Liver (tissue), 9 donors: ENCODE data around the gene GNB1L. TPM values are rescaled to one million over a fixed set of nuclear protein-coding genes. Genes with fewer than 3 reads are reported as not detected.

Source experiments
- DNase-seq: peaks from one replicate; pipeline ENCODE4 v3.0.0-alpha.2; 2017; ENCODE audit warnings: low spot score
- H3K27ac ChIP-seq, 2 donors: one replicate each; pipeline ENCODE4 v1.7.0; 2013; ENCODE audit warnings: inconsistent platforms in 2 of 2, low read length in 2 of 2, control low read depth in 1 of 2, low read depth in 1 of 2, mild to moderate bottlenecking in 1 of 2
- H3K27me3 ChIP-seq, 4 donors: one replicate each; pipeline versions ENCODE4 v1.6.1 to v1.7.0; 2013; ENCODE audit warnings: low read length in 3 of 4, inconsistent platforms in 1 of 4, mild to moderate bottlenecking in 1 of 4, moderate library complexity in 1 of 4; ENCODE audit not compliant: control insufficient read depth in 4 of 4, insufficient read depth in 4 of 4
- H3K36me3 ChIP-seq, 4 donors: one replicate each; pipeline versions ENCODE4 v1.6.1 to v1.7.0; 2013; ENCODE audit warnings: low read length in 3 of 4, mild to moderate bottlenecking in 3 of 4, low read depth in 1 of 4, moderate library complexity in 1 of 4; ENCODE audit not compliant: control insufficient read depth in 4 of 4, insufficient read depth in 3 of 4
- H3K4me1 ChIP-seq, 4 donors: one replicate each; pipeline versions ENCODE4 v1.6.1 to v1.7.0; 2013; ENCODE audit warnings: low read length in 3 of 4, mild to moderate bottlenecking in 3 of 4, moderate library complexity in 1 of 4; ENCODE audit not compliant: control insufficient read depth in 4 of 4, insufficient read depth in 4 of 4
- H3K4me3 ChIP-seq, 3 donors: one replicate each; pipeline versions ENCODE4 v1.6.1 to v1.7.0; 2013; ENCODE audit warnings: low read length in 3 of 3, control low read depth in 1 of 3, low read depth in 1 of 3, mild to moderate bottlenecking in 1 of 3
- H3K9ac ChIP-seq, 2 donors: one replicate each; pipeline ENCODE4 v1.7.0; 2013; ENCODE audit warnings: low read length in 2 of 2, mild to moderate bottlenecking in 2 of 2, moderate library complexity in 2 of 2, control low read depth in 1 of 2, low read depth in 1 of 2
- H3K9me3 ChIP-seq, 4 donors: one replicate each; pipeline versions ENCODE4 v1.6.1 to v1.7.0; 2013; ENCODE audit warnings: low read length in 3 of 4; ENCODE audit not compliant: control insufficient read depth in 4 of 4
- CTCF ChIP-seq: fragments of 150-350 bp; IDR thresholded peaks from 2 replicates; pipeline ENCODE4 v1.5.1; 2017; ENCODE audit warnings: improper control_type of control experiment, low read depth, low read length; ENCODE audit not compliant: missing input control
- EGR1 ChIP-seq, 2 donors: IDR thresholded peaks; 2 replicates each; pipeline ENCODE4 v1.6.1; 2016 to 2018; ENCODE audit warnings: antibody characterized with exemption in 2 of 2, low read depth in 2 of 2
- FOXA1 ChIP-seq: IDR thresholded peaks from 2 replicates; pipeline ENCODE4 v1.6.1; 2016; ENCODE audit warnings: antibody characterized with exemption
- FOXA2 ChIP-seq: IDR thresholded peaks from 2 replicates; pipeline ENCODE4 v1.6.1; 2016; ENCODE audit warnings: antibody characterized with exemption
- GABPA ChIP-seq, 2 donors: IDR thresholded peaks in 1 of 2; conservative IDR thresholded peaks in 1 of 2; 2 replicates each; pipeline ENCODE4 v1.6.1; 2016; ENCODE audit warnings: antibody characterized with exemption in 2 of 2, mild to moderate bottlenecking in 1 of 2, moderate library complexity in 1 of 2
- HNF4A ChIP-seq, 2 donors: conservative IDR thresholded peaks; 2 replicates each; pipeline ENCODE4 v1.6.1; 2016; ENCODE audit warnings: antibody characterized with exemption in 2 of 2, mild to moderate bottlenecking in 2 of 2
- HNF4G ChIP-seq: IDR thresholded peaks from 2 replicates; pipeline ENCODE4 v1.6.1; 2016; ENCODE audit warnings: antibody characterized with exemption
- JUND ChIP-seq, 2 donors: IDR thresholded peaks; 2 replicates each; pipeline ENCODE4 v1.6.1; 2016; ENCODE audit warnings: antibody characterized with exemption in 2 of 2
- MAX ChIP-seq: IDR thresholded peaks from 2 replicates; pipeline ENCODE4 v1.6.1; 2016; ENCODE audit warnings: antibody characterized with exemption
- NR2F2 ChIP-seq: IDR thresholded peaks from 2 replicates; pipeline ENCODE4 v1.6.1; 2016; ENCODE audit warnings: antibody characterized with exemption
- RAD21 ChIP-seq, 2 donors: IDR thresholded peaks; 2 replicates each; pipeline ENCODE4 v1.6.1; 2016; ENCODE audit warnings: antibody characterized with exemption in 2 of 2, mild to moderate bottlenecking in 2 of 2
- RXRA ChIP-seq, 2 donors: IDR thresholded peaks; 2 replicates each; pipeline ENCODE4 v1.6.1; 2017 to 2018; ENCODE audit warnings: antibody characterized with exemption in 2 of 2, mild to moderate bottlenecking in 1 of 2
- SP1 ChIP-seq: IDR thresholded peaks from 2 replicates; pipeline ENCODE4 v1.6.1; 2018; ENCODE audit warnings: antibody characterized with exemption, mild to moderate bottlenecking
- TAF1 ChIP-seq: conservative IDR thresholded peaks from 2 replicates; pipeline ENCODE4 v1.6.1; 2016; ENCODE audit warnings: antibody characterized with exemption, mild to moderate bottlenecking
- YY1 ChIP-seq: IDR thresholded peaks from 2 replicates; pipeline ENCODE4 v1.6.1; 2016; ENCODE audit warnings: antibody characterized with exemption, mild to moderate bottlenecking
- WGBS: extraction: QIAGEN DNeasy Blood & Tissue Kit; methylation state at CpG from one replicate; pipeline ENCODE4 v1.1.7; 2013; 5-methylcytosine and 5-hydroxymethylcytosine counted together
- polyA plus RNA-seq, 2 donors: library from polyadenylated mRNA; stranded (reverse) in 1 of 2; unstranded in 1 of 2; fragments of 200-250 nt in 1 of 2; fragments of >200 nt in 1 of 2; fragmentation: Nextera tagmentation in 1 of 2; extraction: Ambion mirVana in 1 of 2; gene quantifications; one replicate each; pipeline versions ENCODE4 v1.2.1 to v1.2.3, GENCODE V29; 2013 to 2015
- total RNA-seq, 2 donors: library from RNA; depleted of rRNA; stranded (reverse); fragments of >200 nt; gene quantifications; one replicate each; pipeline ENCODE4 v1.2.3, GENCODE V29; 2014
- TF ChIP-seq, protein P1 (sequence below): IDR thresholded peaks from 2 replicates; pipeline ENCODE4 v1.6.1; 2016; ENCODE audit warnings: antibody characterized with exemption
- TF ChIP-seq, protein P2 (sequence below): IDR thresholded peaks from 2 replicates; pipeline ENCODE4 v1.6.1; 2016; ENCODE audit warnings: antibody characterized with exemption
- TF ChIP-seq, protein P3 (sequence below): IDR thresholded peaks from 2 replicates; pipeline ENCODE4 v1.6.1; 2016; ENCODE audit warnings: antibody characterized with exemption, mild to moderate bottlenecking
- donor health status: healthy.
- donor health status: healthy.
- donor health status: healthy.
- donor health status: healthy.
- donor health status: healthy.

GNB1L gene
- total and polyA plus RNA-seq, 4 donors: 1.5 to 3.6 (median 1.9) TPM

- TF ChIP-seq, protein P1, sequence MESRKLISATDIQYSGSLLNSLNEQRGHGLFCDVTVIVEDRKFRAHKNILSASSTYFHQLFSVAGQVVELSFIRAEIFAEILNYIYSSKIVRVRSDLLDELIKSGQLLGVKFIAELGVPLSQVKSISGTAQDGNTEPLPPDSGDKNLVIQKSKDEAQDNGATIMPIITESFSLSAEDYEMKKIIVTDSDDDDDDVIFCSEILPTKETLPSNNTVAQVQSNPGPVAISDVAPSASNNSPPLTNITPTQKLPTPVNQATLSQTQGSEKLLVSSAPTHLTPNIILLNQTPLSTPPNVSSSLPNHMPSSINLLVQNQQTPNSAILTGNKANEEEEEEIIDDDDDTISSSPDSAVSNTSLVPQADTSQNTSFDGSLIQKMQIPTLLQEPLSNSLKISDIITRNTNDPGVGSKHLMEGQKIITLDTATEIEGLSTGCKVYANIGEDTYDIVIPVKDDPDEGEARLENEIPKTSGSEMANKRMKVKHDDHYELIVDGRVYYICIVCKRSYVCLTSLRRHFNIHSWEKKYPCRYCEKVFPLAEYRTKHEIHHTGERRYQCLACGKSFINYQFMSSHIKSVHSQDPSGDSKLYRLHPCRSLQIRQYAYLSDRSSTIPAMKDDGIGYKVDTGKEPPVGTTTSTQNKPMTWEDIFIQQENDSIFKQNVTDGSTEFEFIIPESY: no peak
- TF ChIP-seq, protein P2, sequence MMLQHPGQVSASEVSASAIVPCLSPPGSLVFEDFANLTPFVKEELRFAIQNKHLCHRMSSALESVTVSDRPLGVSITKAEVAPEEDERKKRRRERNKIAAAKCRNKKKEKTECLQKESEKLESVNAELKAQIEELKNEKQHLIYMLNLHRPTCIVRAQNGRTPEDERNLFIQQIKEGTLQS: no peak
- TF ChIP-seq RAD21 (IDR thresholded peaks at IDR 0.05): no peak
- no peak for TF ChIP-seq TAF1
These were observed 16.6 kb upstream of the GNB1L start (continued) for GRCh38 chr22:19871023-19871844.

- Histone ChIP-seq H3K27me3 (no peaks in the 10 kb centered on the region), H3K4me1 (no peaks in the 10 kb centered on the region), H3K9me3 (no peaks in the 10 kb centered on the region), H3K36me3 (peaks cover 0 to 2% (median 0%) of the 10 kb centered on the region in 4 donors), H3K27ac (no peak overlapping the region), H3K4me3 (no peak overlapping the region), H3K9ac (no peak overlapping the region)
- DNase-seq: no peak
- WGBS: 83% methylated on average over 30 of the region's 30 CpGs
- TF ChIP-seq RXRA (IDR thresholded peaks at IDR 0.05) (no peak), MAX (no peak), NR2F2 (no peak), RAD21 (IDR thresholded peaks at IDR 0.05) (no peak), GABPA (IDR thresholded peaks at IDR 0.05 in 1 of 2, conservative IDR thresholded peaks at IDR 0.05 in 1 of 2) (no peak), TAF1 (no peak), YY1 (no peak), HNF4G (no peak), SP1 (no peak), EGR1 (IDR thresholded peaks at IDR 0.05; ENCODE audit: low read depth in 2 of 2) (no peak), FOXA2 (no peak), CTCF (no peak), HNF4A (conservative IDR thresholded peaks at IDR 0.05) (no peak), FOXA1 (no peak), JUND (IDR thresholded peaks at IDR 0.05) (no peak)
- TF ChIP-seq, protein P3, sequence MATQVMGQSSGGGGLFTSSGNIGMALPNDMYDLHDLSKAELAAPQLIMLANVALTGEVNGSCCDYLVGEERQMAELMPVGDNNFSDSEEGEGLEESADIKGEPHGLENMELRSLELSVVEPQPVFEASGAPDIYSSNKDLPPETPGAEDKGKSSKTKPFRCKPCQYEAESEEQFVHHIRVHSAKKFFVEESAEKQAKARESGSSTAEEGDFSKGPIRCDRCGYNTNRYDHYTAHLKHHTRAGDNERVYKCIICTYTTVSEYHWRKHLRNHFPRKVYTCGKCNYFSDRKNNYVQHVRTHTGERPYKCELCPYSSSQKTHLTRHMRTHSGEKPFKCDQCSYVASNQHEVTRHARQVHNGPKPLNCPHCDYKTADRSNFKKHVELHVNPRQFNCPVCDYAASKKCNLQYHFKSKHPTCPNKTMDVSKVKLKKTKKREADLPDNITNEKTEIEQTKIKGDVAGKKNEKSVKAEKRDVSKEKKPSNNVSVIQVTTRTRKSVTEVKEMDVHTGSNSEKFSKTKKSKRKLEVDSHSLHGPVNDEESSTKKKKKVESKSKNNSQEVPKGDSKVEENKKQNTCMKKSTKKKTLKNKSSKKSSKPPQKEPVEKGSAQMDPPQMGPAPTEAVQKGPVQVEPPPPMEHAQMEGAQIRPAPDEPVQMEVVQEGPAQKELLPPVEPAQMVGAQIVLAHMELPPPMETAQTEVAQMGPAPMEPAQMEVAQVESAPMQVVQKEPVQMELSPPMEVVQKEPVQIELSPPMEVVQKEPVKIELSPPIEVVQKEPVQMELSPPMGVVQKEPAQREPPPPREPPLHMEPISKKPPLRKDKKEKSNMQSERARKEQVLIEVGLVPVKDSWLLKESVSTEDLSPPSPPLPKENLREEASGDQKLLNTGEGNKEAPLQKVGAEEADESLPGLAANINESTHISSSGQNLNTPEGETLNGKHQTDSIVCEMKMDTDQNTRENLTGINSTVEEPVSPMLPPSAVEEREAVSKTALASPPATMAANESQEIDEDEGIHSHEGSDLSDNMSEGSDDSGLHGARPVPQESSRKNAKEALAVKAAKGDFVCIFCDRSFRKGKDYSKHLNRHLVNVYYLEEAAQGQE: no peak
- TF ChIP-seq, protein P1: no peak
- TF ChIP-seq, protein P2: no peak
These were observed 15.7 kb upstream of the GNB1L start for GRCh38 chr22:19870153-19871022.
